SK-N-SH treated with all-trans-retinoic acid at 6 μM for 48 hours (cell line): ENCODE measurements around the gene CORO6.

ENCODE experiments used
- CREB5 ChIP-seq: fragments of 250-450 bp; sonication (Bioruptor Pico); IDR thresholded peaks from 2 replicates; pipeline ENCODE4 v1.5.1; 2020; ENCODE audit warnings: low read depth, mild to moderate bottlenecking, moderate library complexity
- ESRRG ChIP-seq: fragments of 250-450 bp; sonication (Bioruptor Pico); IDR thresholded peaks from 2 replicates; pipeline ENCODE4 v1.6.1; 2021; ENCODE audit warnings: mild to moderate bottlenecking
- ISL1 ChIP-seq: fragments of 250-450 bp; sonication (Bioruptor Pico); IDR thresholded peaks from 2 replicates; pipeline ENCODE4 v2.1.2; 2022; ENCODE audit warnings: mild to moderate bottlenecking, moderate library complexity
- PATZ1 ChIP-seq: fragments of 250-450 bp; sonication (Bioruptor Pico); IDR thresholded peaks from 2 replicates; pipeline ENCODE4 v1.8.0; 2020; ENCODE audit warnings: mild to moderate bottlenecking, moderate library complexity, borderline replicate concordance
- ZFP30 ChIP-seq: fragments of 450-650 bp; formaldehyde crosslinking; IDR thresholded peaks from 2 replicates; pipeline ENCODE4 v1.5.0; 2022; ENCODE audit warnings: mild to moderate bottlenecking, moderate library complexity
- ZNF565 ChIP-seq: fragments of 450-650 bp; formaldehyde crosslinking; conservative IDR thresholded peaks from 2 replicates; pipeline ENCODE4 v1.5.0; 2020; ENCODE audit warnings: low read depth, mild to moderate bottlenecking, moderate library complexity
- ZNF8 ChIP-seq: fragments of 450-650 bp; formaldehyde crosslinking; IDR thresholded peaks from 2 replicates; pipeline ENCODE4 v1.5.0; 2020; ENCODE audit warnings: mild to moderate bottlenecking, moderate library complexity

DNA sequence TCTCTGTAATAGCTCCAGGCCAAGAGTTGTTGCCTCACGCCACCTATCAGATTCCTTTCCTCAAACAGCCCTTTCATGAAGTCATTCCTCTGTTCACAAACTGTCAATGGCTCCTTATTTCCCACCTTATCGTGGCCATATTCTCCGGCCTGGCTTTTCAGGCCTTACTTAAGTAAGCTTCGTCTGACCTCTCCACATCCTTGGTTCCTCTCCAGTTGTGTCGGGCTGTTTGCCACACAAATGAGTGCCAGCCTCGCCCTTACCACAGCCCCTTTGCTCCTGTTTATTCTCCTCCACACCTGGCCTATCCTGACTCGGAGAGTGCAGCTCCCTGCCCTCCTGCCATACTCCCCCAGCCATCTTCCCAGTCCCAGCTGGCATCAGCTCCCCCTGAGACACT lies 52.2 kb downstream of the CORO6 start:
- no peak for TF ChIP-seq CREB5
- TF ChIP-seq ZFP30 (CRISPR knock-in tag): no peak
- no peak for TF ChIP-seq ZNF565 (CRISPR knock-in tag)
- no peak for TF ChIP-seq ZNF8 (CRISPR knock-in tag)
- no peak for TF ChIP-seq PATZ1 (CRISPR knock-in tag)
- no peak for TF ChIP-seq ESRRG
- TF ChIP-seq ISL1 (CRISPR knock-in tag): no peak
